Calu3 (cell line): Measurements from ENCODE around the gene STXBP5L. TPM values are rescaled to one million over a fixed set of nuclear protein-coding genes. Genes with fewer than 3 reads are reported as not detected.
"Not testable (repeated sequence)": the region's sequence is repeated elsewhere in the genome, so short reads cannot be mapped to it uniquely, and the experiment has no call there.

ENCODE experiments used
- BruUV-seq: library from RNA; stranded (reverse); fragments of 400-500 nt; replicated peaks from 2 replicates; lab custom pipeline; 2021; lab: Mats Ljungman, UMichigan
- CTCF ChIA-PET: fragments of 300-600 bp; sonication (Branson Sonifier 250); formaldehyde crosslinking; loops from one replicate; lab custom pipeline; 2022; ENCODE audit warnings: antibody characterized with exemption; lab: Charles Lee
- DNase-seq: peaks from one replicate; pipeline ENCODE4 v3.0.0; 2022
- H3K27ac Mint-ChIP-seq: one replicate; pipeline ENCODE4 v1.8.0; 2022; ENCODE audit warnings: mixed read lengths; ENCODE audit not compliant: unreplicated experiment
- H3K27me3 Mint-ChIP-seq: one replicate; pipeline ENCODE4 v1.8.0; 2022; ENCODE audit warnings: mixed read lengths; ENCODE audit not compliant: unreplicated experiment
- H3K36me3 Mint-ChIP-seq: one replicate; pipeline ENCODE4 v1.8.0; 2022; ENCODE audit warnings: mild to moderate bottlenecking, moderate library complexity, mixed read lengths; ENCODE audit not compliant: insufficient read depth, unreplicated experiment
- H3K4me1 Mint-ChIP-seq: one replicate; pipeline ENCODE4 v1.8.0; 2022; ENCODE audit warnings: mild to moderate bottlenecking, low read depth, mixed read lengths; ENCODE audit not compliant: unreplicated experiment
- H3K4me3 Mint-ChIP-seq: one replicate; pipeline ENCODE4 v1.8.0; 2022; ENCODE audit warnings: mild to moderate bottlenecking, low read depth, moderate library complexity, mixed read lengths; ENCODE audit not compliant: unreplicated experiment
- H3K9me3 Mint-ChIP-seq: one replicate; pipeline ENCODE4 v1.8.0; 2022; ENCODE audit warnings: low read depth, mixed read lengths; ENCODE audit not compliant: unreplicated experiment
- CTCF ChIP-seq: fragments of 200-600 bp; IDR thresholded peaks from one replicate; pipeline ENCODE4 v1.8.0; 2022; ENCODE audit warnings: antibody characterized with exemption; ENCODE audit not compliant: unreplicated experiment
- intact Hi-C: fragments of 100-400 bp; cut with micrococcal nuclease; formaldehyde crosslinking; loops from one replicate; pipeline ENCODE4 v1.10.0; 2022; ENCODE audit not compliant: unreplicated experiment
- total RNA-seq: library from RNA; stranded (reverse); gene quantifications from 2 replicates; pipeline ENCODE4 v1.2.3, GENCODE V29; 2022

Gene STXBP5L
- total RNA-seq, 1 experiment from 2014 or later, result not detected

- Mint-ChIP-seq H3K27me3 (no peaks in the 10 kb centered on the region), H3K9me3 (no peaks in the 10 kb centered on the region), H3K4me3 (no peak overlapping the region), H3K4me1 (no peaks in the 10 kb centered on the region), H3K27ac (no peak overlapping the region), H3K36me3 (no peaks in the 10 kb centered on the region)
- TF ChIP-seq CTCF, result no peak
- DNase-seq, result no peak
- BruUV-seq, result no TSS peak
- intact Hi-C loops, result no loop called here
- CTCF ChIA-PET, result interaction anchor here (0.6 kb wide), 1 partner anchor 24 kb away, joined by 4 read pairs; no protein-coding TSS in a partner anchor
These were observed 267.1 kb downstream of the STXBP5L start for GRCh38 chr3:121175083-121175482.

- H3K27ac Mint-ChIP-seq, DNase-seq, H3K4me3 Mint-ChIP-seq, BruUV-seq, CTCF ChIA-PET, H3K36me3 Mint-ChIP-seq, intact Hi-C loops, H3K4me1 Mint-ChIP-seq, H3K9me3 Mint-ChIP-seq, H3K27me3 Mint-ChIP-seq: not testable (repeated sequence)
These were observed 282.6 kb downstream of the STXBP5L start for GRCh38 chr3:121190626-121191025.

GRCh38 chr3:121202573-121202972, 294.6 kb downstream of the STXBP5L start:
- intact Hi-C loops, result no loop called here
- H3K27me3 Mint-ChIP-seq, result no peaks in the 10 kb centered on the region
- CTCF ChIA-PET, result no interaction called here
- no peak for DNase-seq
- no TSS peak for BruUV-seq
- H3K9me3 Mint-ChIP-seq, result peaks cover 4% of the 10 kb centered on the region
- H3K4me1 Mint-ChIP-seq, result no peaks in the 10 kb centered on the region
- H3K4me3 Mint-ChIP-seq, result no peak overlapping the region
- H3K36me3 Mint-ChIP-seq, result no peaks in the 10 kb centered on the region
- TF ChIP-seq CTCF, result no peak
- H3K27ac Mint-ChIP-seq, result no peak overlapping the region

GRCh38 chr3:121223116-121223515, 315.1 kb downstream of the STXBP5L start:
- intact Hi-C loops, result no loop called here
- CTCF ChIA-PET, result no interaction called here
- H3K4me3 Mint-ChIP-seq, result no peak overlapping the region

More at GRCh38 chr3:121223116-121223515, 315.1 kb downstream of the STXBP5L start:
- H3K4me1 Mint-ChIP-seq, result no peaks in the 10 kb centered on the region
- H3K27me3 Mint-ChIP-seq, result no peaks in the 10 kb centered on the region
- H3K36me3 Mint-ChIP-seq, result no peaks in the 10 kb centered on the region
- H3K9me3 Mint-ChIP-seq, result no peaks in the 10 kb centered on the region
- BruUV-seq, result no TSS peak
- TF ChIP-seq CTCF, result no peak
- no peak for DNase-seq
- no peak overlapping the region for H3K27ac Mint-ChIP-seq
